HG03460 (cell line): Measurements from ENCODE around the gene CTDNEP1.
A peak's percentile ranks its signal among the peaks of the same experiment; 100 is the strongest.

Experiments
- ATAC-seq: cut with Tn5 transposase; IDR thresholded peaks from one replicate; pipeline ENCODE4 v1.9.1; 2021; ENCODE audit not compliant: unreplicated experiment

Gene CTDNEP1

DNA sequence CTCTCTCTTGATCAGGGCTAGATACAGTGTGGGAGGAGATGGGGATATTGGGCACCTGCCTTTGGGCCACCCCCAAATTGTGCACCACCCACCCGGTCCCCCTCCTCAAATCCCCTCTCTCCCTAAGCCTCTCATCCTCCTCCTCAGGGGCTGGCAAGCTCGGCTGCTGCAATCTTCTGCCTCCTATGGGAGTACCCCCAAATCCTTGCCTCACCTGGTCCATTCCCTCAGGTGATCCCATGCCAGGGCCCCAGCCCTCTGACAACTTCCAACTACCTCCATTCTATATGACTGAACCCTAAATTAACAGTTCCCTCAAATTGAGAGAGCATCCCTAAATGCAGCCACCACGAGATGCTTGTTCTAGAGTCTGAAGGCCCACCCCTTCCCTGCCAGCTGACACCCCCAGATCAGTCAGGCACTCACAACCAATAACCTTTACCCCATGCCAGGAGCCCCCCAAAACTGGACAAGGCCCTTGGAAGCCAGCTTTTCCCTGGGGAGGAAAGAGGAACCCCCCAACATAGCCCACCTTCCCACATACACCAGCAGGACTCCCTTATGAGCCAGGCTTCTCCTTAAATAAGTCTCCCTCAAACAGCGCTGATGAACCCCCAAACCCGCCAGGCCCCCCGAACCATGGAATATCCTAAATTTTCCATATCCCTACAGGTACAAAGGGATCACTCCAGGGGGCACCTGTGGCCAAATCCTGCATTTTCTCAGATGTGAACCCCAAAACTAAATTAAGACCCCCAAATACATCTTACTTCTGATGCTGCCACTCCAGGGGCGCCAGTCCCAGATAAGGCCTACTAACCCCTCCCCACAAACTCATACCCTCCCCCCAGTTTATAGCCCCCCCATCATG lies 35.1 kb downstream of the CTDNEP1 start:
- ATAC-seq, result no peak

DNA sequence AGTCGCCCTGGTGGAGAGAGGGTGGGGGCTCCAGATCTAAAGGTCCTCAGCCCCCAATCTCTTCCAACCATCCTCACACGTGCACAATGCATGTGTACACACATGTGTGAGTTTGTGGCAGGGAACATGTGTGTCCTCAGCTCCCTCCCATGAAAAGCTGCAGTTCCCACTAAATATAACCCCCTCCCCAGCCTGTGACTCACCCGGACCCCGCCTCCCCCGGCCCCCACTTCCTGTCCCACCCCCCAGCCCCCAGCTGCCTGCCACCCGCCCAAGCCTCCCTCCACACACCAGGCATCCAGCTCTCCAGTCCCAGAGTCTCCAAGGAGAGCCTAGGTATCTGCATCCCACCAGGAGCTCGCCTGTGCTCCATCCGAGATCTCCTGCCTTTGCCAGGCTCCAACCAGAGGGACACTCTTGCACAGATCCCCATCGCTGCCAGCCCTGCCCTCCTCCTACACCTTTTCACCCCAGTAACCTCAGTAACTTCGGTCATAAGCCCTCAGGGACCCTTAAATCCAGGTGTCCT lies 35.8 kb downstream of the CTDNEP1 start:
- ATAC-seq, result no peak

DNA sequence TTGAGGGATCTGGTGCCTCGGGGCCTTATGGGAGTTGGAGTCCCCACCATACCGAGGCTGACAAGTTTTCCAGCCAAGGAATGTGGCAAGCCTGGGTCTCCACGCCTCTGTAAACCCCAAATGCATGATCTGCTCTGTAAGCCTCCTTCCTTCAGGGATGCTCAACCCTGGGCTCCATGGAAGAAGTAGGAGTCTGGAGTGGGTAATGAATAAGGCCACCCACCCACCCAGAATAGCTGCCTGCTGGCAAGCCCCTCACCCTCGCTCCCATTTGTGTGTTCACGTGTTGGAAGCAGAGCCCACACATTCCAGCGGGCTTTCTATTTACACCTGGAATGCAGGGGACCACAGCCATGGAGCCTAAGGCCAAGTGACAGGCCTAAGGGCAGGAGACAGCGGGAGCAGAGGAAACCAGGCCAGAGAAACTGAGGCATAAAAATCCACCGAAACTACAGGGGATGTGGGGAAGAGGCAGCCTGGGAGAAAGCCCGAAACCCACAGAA lies 36.3 kb downstream of the CTDNEP1 start:
- ATAC-seq, result no peak

DNA sequence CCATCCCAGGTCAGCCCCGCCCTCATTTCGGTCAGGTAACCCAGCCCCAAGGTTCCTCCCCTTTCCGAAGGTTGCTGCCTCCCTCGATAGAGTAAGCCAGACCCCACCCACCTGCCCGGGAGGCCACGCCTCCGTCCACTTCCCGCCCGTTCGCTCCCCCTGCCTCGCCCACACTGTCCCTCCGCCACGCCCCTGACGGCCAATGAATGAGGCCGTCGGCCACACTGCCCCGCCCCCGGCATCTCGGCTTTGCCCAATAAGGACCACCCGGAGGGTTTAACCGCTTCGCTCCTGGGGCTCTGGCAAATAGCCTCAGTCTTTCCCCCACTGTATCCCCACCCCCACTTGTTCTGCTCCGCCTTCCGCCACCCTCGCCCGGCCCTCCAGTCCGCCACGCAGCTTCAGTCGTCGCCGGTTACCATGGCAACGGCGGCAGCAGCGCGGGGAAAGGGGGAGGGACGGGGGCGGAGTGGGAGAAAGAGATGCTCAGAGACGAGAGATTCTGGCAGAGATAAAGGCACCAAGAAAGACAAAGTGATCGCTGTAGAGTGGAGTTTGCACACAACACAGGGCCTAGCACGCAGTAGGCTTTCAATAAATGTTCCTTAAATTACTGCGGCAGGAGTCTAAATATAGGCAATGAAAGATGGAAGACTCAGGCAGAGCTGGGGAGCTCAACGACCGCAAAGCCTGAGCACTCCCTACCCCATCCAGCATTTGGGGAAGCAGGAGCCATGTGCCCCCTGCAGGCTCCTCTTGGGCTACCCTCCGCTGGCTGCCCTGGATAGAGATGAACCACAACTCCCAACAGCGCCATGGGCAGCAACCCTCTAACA lies 37.0 kb downstream of the CTDNEP1 start:
- peak; percentile 70 for ATAC-seq

DNA sequence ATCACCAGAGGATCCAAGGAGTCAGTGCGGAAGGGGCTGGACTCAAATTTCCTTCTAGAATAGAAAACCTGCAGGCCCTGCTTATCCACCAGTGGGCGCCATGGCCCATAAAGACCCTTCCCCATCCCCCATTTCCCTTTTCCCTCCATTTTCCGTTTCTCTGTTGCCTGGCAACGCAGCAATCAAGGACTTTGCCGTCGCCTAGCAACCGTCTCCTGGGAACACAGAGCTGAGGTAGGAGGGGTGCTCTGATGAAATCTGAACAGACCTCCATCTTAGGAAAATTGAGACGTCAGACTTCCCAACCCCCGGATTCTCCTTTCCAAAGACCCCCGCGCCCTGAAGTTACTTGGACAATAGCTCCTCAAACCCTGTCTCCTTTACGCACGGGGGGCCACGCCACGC lies 37.6 kb downstream of the CTDNEP1 start:
- no peak for ATAC-seq

DNA sequence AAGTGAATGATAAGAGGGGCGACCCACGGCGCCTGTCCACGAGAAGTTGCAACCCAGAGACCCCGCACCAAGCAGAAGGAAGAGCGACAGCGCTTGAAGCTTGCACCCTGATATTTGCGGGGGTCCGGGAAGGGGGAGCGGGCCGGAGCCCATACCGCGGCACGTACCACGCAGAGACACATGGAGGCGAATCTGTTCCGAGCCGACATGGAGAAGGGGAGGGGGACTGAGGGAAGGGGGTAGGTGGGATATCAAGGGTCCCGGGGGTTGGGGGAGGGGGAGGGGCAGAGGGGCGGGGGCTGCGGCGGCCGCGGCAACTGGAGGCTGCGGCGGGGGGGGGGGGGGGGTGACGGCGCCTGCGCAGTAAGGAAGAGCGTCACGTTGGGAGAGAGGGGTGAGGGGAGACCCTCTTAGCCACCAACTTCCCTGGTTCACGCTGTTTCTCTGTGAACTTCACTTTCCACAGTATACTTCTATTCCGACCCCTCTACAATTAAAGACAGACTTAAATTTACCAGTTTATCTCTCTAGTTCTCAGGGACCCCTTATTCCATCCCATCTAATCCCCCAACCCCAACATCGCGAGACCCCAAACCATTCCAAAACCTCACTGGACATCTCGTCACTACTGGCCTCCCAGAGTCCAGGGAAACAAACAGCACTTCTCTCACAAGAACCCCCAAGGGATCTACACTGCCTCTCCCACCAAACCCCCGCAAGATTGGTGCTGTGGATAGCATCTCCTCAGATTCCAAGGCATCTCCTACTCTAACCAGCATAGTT lies 39.9 kb downstream of the CTDNEP1 start:
- no peak for ATAC-seq

DNA sequence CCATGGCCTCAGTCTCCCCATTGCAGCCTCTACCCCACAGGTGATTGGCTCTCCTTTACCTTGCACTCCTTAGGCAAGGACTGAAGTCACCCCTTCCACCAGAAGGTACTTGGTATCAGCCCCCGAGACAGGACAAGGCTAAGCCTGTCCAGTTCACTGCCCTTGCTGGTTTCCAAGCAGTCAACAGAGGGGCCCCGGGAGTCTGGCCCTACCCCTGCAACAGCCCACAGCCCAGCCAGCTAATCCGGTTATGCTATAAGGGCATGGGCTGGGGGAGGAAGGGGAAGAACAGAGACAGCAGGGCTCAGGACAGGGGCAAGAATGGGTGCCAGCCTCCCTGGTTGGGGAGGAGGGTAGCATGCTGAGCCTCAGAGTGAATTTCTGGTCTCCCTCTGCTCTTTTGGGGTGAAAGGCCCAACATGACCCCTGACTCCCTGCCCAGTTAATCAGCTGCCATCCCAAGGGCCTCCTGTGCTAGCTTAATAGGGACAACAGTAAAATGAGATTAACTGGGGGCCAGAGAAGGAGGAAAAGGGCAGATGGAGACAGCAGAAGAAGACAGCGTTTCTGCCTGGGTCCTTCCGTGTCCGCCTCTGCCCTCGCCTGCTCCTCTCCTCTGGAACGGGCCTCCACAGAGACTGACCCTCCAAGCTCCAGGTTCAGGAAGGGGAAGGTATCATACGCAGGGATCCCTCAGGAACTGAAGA lies 42.6 kb downstream of the CTDNEP1 start:
- ATAC-seq, result no peak

DNA sequence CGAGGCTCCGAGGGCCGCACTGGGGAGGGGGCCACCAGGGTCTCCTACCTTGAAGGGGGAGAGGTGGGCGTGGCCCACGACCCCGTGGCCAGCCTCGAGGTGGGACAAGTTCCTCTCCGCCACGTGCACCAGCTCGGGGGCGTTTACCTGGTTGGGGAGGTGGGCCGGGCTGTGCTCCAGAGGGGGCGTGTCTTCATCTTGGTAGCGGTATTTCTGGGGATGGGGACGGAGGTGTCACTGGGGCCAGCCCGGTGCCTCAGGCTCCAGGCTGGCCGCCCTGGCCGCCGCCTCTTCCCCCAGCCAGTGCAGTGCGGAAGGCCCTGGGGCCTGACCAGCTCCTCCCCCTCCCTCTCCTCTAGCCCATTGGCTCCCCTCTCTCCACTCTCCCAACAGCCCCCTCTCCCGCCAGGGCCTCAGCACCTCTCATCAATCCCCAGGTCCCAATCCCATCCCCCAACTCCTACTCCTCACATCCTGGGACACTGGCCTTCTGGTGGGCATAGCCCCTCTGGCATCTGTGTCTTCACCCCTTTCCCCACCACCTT lies 43.4 kb downstream of the CTDNEP1 start:
- no peak for ATAC-seq

DNA sequence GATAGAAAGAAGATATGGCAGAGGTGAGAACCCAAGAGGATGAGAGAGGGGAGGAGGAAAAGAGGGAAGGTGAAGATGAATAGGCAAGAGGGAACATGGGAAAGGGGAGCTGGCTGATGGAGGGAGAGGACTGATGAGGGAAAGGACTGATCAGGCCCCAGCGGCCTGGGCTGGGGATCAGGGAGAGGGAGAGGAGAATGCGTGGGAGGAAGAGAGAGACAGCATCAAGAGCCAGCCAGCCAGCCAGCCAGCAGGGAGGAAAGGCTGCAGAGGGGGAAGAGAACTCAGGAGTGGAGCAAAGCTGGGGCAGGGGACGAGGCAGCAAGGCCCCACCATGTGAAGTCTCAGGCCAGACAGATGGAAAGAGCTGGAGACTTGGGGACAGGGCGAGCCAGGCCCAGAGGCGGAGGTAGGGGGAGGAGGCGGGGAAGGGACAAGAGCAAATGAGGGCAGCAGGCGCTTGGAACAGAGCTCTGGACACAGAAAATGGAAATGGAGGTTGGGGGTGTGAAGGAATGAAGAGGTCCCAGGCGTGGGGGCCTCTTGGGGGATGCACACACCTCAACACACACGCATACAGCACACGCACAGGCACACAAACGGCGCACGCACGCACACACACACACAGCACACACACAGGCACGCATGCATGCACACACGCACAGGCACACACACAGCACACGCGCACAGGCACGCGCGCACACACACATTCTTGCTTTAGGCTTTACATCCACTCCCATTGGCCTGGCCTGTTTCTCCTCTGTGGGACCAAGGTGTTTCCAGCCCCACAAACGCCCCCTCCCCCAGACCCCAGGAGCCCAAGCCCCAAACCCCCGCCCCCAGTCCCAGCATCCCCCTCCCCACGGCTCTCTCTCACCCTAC lies 44.2 kb downstream of the CTDNEP1 start:
- ATAC-seq, result no peak

DNA sequence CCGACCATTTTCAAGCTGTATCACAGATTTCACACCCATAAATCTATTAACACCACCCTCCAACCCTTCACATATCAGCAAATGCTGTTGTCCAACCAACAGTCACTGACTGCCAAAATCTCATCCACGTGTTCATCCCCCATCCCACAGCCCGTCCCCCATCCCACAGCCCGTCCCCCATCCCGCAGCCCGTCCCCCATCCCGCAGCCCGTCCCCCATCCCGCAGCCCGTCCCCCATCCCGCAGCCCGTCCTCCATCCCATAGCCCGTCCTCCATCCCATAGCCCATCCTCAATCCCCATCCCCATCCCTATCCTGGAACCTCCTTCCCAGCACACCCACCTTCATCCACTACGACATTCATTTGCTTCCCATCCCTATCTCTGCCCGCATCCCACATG lies 46.0 kb downstream of the CTDNEP1 start:
- ATAC-seq, result no peak

DNA sequence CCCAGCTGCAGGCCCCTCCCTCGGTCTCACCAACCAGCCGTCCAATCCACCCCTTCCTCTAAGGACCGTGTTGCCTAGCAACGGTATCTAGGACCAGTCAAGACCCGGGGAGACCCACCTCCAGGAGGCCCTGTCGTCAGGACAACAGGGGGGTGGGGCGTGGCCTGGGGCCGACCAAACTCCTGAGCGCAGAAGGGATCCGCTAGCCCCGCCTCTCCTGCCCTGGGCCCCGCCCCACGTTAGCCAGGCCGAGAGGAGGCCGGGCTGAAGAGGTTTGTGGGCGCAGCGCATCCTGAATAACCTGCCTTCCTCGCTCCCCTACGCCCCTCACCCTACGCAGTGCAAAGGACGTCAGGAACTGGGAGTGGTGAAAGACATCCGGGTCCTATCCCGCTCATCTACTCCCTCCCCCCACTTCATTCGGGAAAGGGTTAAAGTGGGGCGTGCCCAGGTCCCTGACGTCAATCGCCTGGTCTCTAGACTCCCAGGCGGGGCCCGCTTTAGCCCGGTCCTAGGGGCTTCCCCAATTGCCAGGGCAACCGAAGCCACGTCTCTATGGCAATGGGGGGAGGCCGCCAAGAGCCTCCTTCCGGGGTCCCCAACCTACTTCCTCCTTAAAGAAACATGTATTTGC lies 46.6 kb downstream of the CTDNEP1 start:
- ATAC-seq, result peak; percentile 79

DNA sequence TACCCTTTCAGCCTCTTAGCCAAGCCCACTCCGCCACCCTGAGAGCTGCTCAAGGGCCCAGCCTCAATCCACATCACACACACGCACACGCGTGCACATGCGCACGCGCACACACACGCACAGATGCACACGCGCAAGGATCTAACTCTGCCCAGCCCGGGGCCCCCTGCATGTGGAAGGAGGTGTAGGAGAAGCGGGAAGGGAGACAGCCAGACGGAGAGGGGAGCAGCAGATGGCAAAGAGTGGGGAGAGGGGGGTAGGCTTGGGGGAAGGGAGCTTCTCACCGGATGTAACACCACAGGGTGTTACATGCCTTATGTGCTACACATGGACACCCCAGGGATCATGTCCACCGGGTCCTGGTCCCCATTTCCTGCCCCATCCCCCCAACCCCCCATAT lies 47.2 kb downstream of the CTDNEP1 start:
- no peak for ATAC-seq

DNA sequence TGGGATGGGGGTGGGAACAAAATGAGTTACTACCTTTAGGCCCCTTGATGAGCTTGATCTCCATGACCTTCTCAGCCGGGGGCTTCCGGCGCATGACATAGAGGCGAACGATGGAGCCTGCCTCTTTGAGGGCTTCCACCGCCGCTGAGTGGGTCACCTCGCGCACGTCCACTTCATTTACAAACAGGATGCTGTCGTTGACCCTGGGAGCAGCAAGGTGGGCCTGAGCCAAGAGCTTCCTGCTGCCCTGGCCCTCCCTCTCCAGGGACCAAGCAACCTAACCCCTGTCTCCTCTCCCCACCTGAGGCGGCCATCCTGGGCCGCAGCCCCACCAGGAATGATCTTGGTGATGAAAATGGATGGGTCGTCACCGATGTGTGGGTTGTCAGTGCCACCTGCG lies 48.1 kb downstream of the CTDNEP1 start:
- no peak for ATAC-seq

DNA sequence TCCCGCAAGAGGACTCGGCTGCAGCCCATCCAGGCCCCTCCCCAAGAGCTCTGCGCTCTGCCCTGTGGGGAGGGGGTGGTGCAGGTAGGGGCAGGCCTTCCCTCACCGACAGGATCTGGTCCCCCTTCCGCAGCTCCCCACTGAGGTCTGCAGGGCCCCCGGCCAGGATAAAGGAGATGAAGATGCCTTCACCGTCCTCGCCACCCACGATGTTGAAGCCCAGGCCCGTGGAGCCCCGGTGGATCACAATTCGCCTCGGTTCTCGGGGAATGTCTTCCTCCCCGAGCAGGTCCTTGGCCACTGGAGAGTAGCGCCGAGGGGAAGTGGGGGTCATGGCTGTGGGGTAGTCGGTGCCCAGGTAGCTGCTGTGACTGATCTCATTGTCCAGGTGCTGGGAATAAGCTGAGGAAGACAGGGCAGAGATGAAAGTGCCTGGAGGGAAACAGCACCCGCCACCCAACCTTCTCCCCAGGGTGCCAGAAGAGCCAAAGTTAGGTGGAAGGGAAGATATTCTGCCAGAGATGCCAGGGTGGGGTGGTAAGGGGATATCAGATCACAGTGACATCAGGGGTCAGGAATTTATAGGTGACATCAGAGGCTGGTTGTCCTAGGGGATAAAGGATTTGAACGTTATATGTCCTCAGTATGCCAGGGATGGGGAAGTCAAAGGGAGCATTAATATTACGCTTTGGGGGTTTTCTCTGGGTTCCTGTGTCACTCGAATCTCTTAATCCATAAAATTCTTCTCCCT lies 54.7 kb downstream of the CTDNEP1 start:
- ATAC-seq, result no peak

DNA sequence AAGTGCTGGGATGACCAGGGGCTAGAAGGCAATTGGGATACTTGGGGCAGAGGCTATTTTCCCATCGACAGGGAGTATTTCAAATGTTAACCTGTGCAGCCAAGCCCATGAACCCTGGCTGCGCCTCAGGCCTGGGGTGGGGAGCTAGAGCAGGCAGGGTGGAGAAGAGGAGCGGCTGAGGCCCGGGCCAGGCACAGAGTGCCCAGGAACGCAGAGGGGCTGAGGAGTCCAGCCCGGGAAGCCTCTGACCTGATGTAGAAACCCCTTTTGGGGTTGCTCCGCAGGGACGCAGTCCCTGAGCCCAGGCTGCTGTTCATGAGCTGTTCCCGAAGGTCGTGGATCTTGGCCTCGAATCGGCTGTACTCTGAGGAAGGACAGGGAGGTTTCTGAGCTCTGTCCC lies 55.6 kb downstream of the CTDNEP1 start:
- no peak for ATAC-seq
